Heart left ventricle (tissue), 13 donors: ENCODE measurements around the gene PDE9A.

Source experiments
- CTCF ChIP-seq, 12 donors: fragments of 200-600 bp; sonication (generic) in 4 of 12; IDR thresholded peaks; one replicate each; pipeline versions ENCODE4 v1.5.0 to v1.8.0; 2018 to 2022; ENCODE audit warnings: antibody characterized with exemption in 12 of 12, mild to moderate bottlenecking in 5 of 12
- POLR2A ChIP-seq, 2 donors: fragments of 450-650 bp; IDR thresholded peaks; one replicate each; pipeline ENCODE4 v1.6.1; 2017; ENCODE audit warnings: antibody characterized with exemption in 2 of 2, mild to moderate bottlenecking in 2 of 2, moderate library complexity in 2 of 2
- donor health status: ischemic (EF 13 %, LVEDD 7.1; RV severe dilation, severe dysfunction).
- donor health status: DM: no; HTN: yes; CAD: no.
- donor health status: DM: no; HTN: no; CAD: no.
- donor health status: ischemic (EF 25% LVEDD 6.9; RV normal size, moderate dysfunction).
- donor health status: ischemic (EF 25% LVEDD 5.7; RV mildly dilated, moderate dysfunction).
- donor health status: ischemic (EF 35%, LVEDD 5.7; RV mildly dilated, moderate dysfunction).
- donor health status: nonischemic (EF 11% LVEDD 7.7; RV severe dilation, severe dysfunction).
- donor health status: DM: yes; HTN: yes; CAD: no.
- donor health status: PGD.
- donor health status: ischemic (EF 29% LVEDD 5.4; RV normal size, mild dysfunction).
- donor health status: nonischemic (EF 23%, LVEDD 6.1; RV moderate dilation, normal function).

DNA sequence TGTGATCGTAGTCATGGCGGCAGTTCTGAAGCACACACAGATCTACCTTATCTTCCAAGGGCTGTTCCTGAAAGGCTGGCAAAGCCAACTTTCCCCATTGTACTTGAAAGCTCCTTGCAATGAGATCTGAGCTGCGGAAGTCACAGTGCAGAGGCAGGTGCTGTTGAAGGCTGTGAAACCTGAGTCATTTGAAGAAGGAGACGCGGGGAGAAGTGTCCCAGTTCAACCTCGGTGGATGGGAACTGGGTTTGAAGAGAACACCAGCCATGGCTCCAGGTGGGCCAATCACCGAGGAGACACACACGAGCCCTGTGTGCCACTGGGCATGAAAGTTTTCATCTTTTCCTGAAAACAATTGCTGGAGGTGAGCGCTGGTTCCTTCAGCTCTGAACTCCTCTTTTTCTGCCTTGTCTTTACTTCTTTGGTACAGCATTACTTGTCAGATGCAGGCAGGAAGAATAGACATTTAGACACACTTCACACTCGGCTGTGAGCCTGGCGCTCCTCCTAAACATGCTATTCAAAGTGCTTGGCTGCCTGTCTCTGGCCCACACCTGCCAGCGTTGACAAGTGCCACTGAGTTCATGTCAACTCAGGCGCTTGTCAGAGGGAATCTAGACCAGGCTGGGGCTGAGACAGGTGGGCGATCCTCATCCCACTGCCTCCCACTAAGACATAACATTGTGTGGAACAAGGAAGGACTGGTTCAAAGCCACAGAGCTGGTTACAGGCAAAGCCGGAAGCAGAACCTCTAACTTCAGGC, 25.7 kb upstream of the PDE9A start:
- TF ChIP-seq CTCF (IDR thresholded peaks at IDR 0.05), result no peak
- no peak for TF ChIP-seq POLR2A (IDR thresholded peaks at IDR 0.05)
